Measurements from ENCODE around the gene SLC31A2.

The SLC31A2 gene

DNA sequence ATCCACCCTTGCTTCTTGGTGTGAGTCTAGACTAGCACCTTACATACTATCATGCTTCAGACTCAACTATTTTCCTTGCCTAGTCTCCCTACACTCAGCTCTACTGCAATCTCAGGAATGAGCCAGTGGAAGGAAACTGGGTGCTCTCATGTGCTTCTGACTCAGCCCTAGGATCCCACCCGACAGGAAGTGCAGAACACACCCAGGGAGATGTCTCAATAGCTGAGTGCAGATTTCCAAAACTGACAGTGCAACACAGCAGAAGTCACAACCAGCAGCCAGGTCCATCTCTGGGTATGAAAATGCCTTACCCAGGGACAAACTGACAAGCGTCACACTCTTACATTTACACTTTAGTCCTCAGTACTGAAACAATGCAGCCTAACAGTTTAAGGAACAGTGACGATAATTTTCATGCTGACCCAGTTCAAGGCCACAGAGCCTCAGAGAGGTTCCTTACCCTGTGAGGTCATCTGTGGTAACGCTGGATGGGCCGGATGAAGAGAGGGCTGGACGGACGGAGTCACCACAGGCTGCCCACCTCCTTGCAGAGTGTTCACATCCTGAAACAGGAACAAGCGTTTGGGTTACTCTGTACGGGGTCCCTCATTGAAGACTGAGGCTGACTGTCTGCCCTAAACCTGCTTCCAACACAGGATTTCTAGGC, 37.3 kb downstream of the SLC31A2 start:
- Mint-ChIP-seq H3K9me3 (no peaks in the 10 kb centered on the region), H3K27me3 (ENCODE audit: low read depth) (no peaks in the 10 kb centered on the region), H3K27ac (peak overlapping the region; percentile 60), H3K4me3 (no peak overlapping the region), H3K36me3 (ENCODE audit: low read depth) (peaks cover 49% of the 10 kb centered on the region), H3K4me1 (ENCODE audit: low read depth) (peaks cover 9% of the 10 kb centered on the region)

DNA sequence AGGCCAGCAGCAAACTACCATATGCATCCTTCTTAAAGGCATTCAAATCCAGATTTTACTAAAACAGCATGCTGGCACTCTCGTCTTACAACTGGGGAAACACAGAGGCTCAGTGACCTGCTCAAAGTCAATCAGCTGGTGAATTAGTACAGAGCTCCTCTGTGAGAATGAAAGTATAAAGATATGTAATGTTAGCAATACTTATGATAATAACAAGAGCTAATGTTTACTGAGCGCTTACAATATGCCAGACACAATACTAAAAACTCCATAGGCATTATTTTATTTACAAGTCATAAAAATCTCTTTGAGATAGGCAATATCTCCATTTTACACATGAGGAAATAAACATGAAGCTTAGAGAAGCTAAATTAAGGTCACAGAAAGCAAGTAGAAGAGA, 41.6 kb downstream of the SLC31A2 start:
- H3K36me3 Mint-ChIP-seq (ENCODE audit: low read depth) = peaks cover 44% of the 10 kb centered on the region
- no peaks in the 10 kb centered on the region for H3K27me3 Mint-ChIP-seq (ENCODE audit: low read depth)
- peaks cover 14% of the 10 kb centered on the region for H3K4me1 Mint-ChIP-seq (ENCODE audit: low read depth)
- H3K4me3 Mint-ChIP-seq = no peak overlapping the region
- no peak overlapping the region for H3K27ac Mint-ChIP-seq
- H3K9me3 Mint-ChIP-seq = no peaks in the 10 kb centered on the region

- H3K36me3 Mint-ChIP-seq (ENCODE audit: low read depth) = peaks cover 53% of the 10 kb centered on the region
- H3K4me3 Mint-ChIP-seq = no peak overlapping the region
- H3K27me3 Mint-ChIP-seq (ENCODE audit: low read depth) = no peaks in the 10 kb centered on the region
- peaks cover 5% of the 10 kb centered on the region for H3K4me1 Mint-ChIP-seq (ENCODE audit: low read depth)
- H3K27ac Mint-ChIP-seq = no peak overlapping the region
- no peaks in the 10 kb centered on the region for H3K9me3 Mint-ChIP-seq
These were observed 49.0 kb downstream of the SLC31A2 start for GRCh38 chr9:113199683-113200329.

- H3K27me3 Mint-ChIP-seq (ENCODE audit: low read depth) = no peaks in the 10 kb centered on the region
- peaks cover 5% of the 10 kb centered on the region for H3K4me1 Mint-ChIP-seq (ENCODE audit: low read depth)
- H3K36me3 Mint-ChIP-seq (ENCODE audit: low read depth) = peaks cover 48% of the 10 kb centered on the region
- no peaks in the 10 kb centered on the region for H3K9me3 Mint-ChIP-seq
- H3K27ac Mint-ChIP-seq = no peak overlapping the region
- H3K4me3 Mint-ChIP-seq = no peak overlapping the region
These were observed 54.6 kb downstream of the SLC31A2 start for GRCh38 chr9:113205432-113205831.

- H3K27ac Mint-ChIP-seq = no peak overlapping the region
- H3K9me3 Mint-ChIP-seq = no peaks in the 10 kb centered on the region
- H3K36me3 Mint-ChIP-seq (ENCODE audit: low read depth) = peaks cover 48% of the 10 kb centered on the region
- no peak overlapping the region for H3K4me3 Mint-ChIP-seq
- no peaks in the 10 kb centered on the region for H3K27me3 Mint-ChIP-seq (ENCODE audit: low read depth)
- peaks cover 5% of the 10 kb centered on the region for H3K4me1 Mint-ChIP-seq (ENCODE audit: low read depth)
These were observed 55.1 kb downstream of the SLC31A2 start for GRCh38 chr9:113205861-113206260.

GRCh38 chr9:113210815-113211214, 60.0 kb downstream of the SLC31A2 start:
- Mint-ChIP-seq H3K4me3 (no peak overlapping the region), H3K27me3 (ENCODE audit: low read depth) (no peaks in the 10 kb centered on the region), H3K4me1 (ENCODE audit: low read depth) (peaks cover 10% of the 10 kb centered on the region), H3K27ac (no peak overlapping the region), H3K9me3 (no peaks in the 10 kb centered on the region), H3K36me3 (ENCODE audit: low read depth) (peaks cover 34% of the 10 kb centered on the region)

Data from T-helper 1 cell treated with Interleukin-12 subunit alpha and Interleukin-12 subunit beta and Interleukin-4 antibody, amounts not matched to agents 30 μg/mL and 1 μg/mL, for 36 hours (primary cell).